ENCODE data around the gene BCL2L13.

DNA sequence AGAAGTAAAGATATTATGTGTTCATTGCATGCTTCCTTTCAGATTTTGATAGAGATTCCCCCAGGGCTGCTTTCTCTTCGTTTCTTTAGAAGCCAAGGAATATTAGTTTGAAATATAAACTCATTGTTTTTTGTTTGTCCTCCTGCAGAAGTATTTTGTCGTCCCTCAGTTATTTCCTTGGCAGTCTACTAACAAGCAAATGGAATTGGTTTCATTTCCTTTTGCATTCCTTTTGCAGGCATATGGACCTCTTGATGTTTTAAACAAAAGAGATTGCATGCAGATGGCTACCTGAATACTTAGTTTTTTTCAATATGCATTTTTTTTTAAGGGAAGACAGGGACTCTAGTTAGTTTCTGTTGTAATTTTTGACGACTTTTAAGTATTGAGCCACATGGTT lies 62.2 kb downstream of the BCL2L13 start:
- TF ChIP-seq POLR2AphosphoS5 (IDR thresholded peaks at IDR 0.05; ENCODE audit: low read depth, low read length) = no peak
- TF ChIP-seq POLR2A (IDR thresholded peaks at IDR 0.05; ENCODE audit: low read depth, low read length) = no peak
- no peak for TF ChIP-seq TAF1 (IDR thresholded peaks at IDR 0.05; ENCODE audit: borderline replicate concordance, low read depth, low read length)

All from GM12892 (cell line).